CD4-positive, CD25-positive, alpha-beta regulatory T cell (primary cell): ENCODE measurements around the gene ANKRD11. TPM values are rescaled to one million over a fixed set of nuclear protein-coding genes. Genes with fewer than 3 reads are reported as not detected.
A peak's percentile ranks its signal among the peaks of the same experiment; 100 is the strongest.
"Not testable (repeated sequence)": the region's sequence is repeated elsewhere in the genome, so short reads cannot be mapped to it uniquely, and the experiment has no call there.

Experiments used
- ATAC-seq, 2 donors: fragments of 150-1000 bp; cut with Tn5 transposase; one replicate each; pipeline ENCODE4 v1.10.0; 2021; ENCODE audit warnings: low read depth in 2 of 2, moderate number of reproducible peaks in 2 of 2, moderate library complexity in 1 of 2
- DNase-seq, 3 donors: peaks; one replicate each; pipeline versions ENCODE4 v3.0.0 to v3.0.0-alpha.2; 2012 to 2022; ENCODE audit warnings: mixed read lengths in 1 of 3
- H3K27ac ChIP-seq: one replicate; pipeline ENCODE4 v1.7.0; 2013; ENCODE audit warnings: mild to moderate bottlenecking, low read length; ENCODE audit not compliant: insufficient read depth, poor library complexity, severe bottlenecking
- H3K27me3 ChIP-seq: one replicate; pipeline ENCODE4 v1.7.0; 2013; ENCODE audit warnings: low read length; ENCODE audit not compliant: control insufficient read depth, insufficient read depth
- H3K36me3 ChIP-seq: one replicate; pipeline ENCODE4 v1.7.0; 2013; ENCODE audit warnings: mild to moderate bottlenecking, low read length, moderate library complexity; ENCODE audit not compliant: control insufficient read depth, insufficient read depth
- H3K4me1 ChIP-seq: 2 replicates; pipeline ENCODE4 v1.7.0; 2013; ENCODE audit warnings: mild to moderate bottlenecking, low read length; ENCODE audit not compliant: insufficient read depth, control insufficient read depth, poor library complexity, severe bottlenecking
- H3K4me3 ChIP-seq: one replicate; pipeline ENCODE4 v1.7.0; 2013; ENCODE audit warnings: low read depth, mild to moderate bottlenecking, low read length, moderate library complexity
- H3K9me3 ChIP-seq, 2 experiments: 1 replicate in 1 of 2; 2 replicates in 1 of 2; pipeline ENCODE4 v1.7.0; 2013; ENCODE audit warnings: low read length in 2 of 2, mild to moderate bottlenecking in 1 of 2, moderate library complexity in 1 of 2; ENCODE audit not compliant: control insufficient read depth in 2 of 2
- H3K27ac Mint-ChIP-seq, 3 donors: one replicate each; pipeline ENCODE4 v1.8.0; 2020 to 2022; ENCODE audit warnings: mild to moderate bottlenecking in 3 of 3, mixed read lengths in 3 of 3, moderate library complexity in 2 of 3
- H3K27me3 Mint-ChIP-seq: one replicate; pipeline ENCODE4 v1.8.0; 2022; ENCODE audit warnings: mild to moderate bottlenecking, mixed read lengths
- H3K36me3 Mint-ChIP-seq: one replicate; pipeline ENCODE4 v1.8.0; 2020; ENCODE audit warnings: mixed read lengths
- H3K4me1 Mint-ChIP-seq, 4 donors: one replicate each; pipeline ENCODE4 v1.8.0; 2020 to 2022; ENCODE audit warnings: mixed read lengths in 4 of 4, mild to moderate bottlenecking in 1 of 4
- H3K4me3 Mint-ChIP-seq, 4 donors: one replicate each; pipeline ENCODE4 v1.8.0; 2020 to 2022; ENCODE audit warnings: mild to moderate bottlenecking in 4 of 4, mixed read lengths in 4 of 4, moderate library complexity in 3 of 4
- H3K9me3 Mint-ChIP-seq, 7 donors: one replicate each; pipeline ENCODE4 v1.8.0; 2020 to 2022; ENCODE audit warnings: mixed read lengths in 7 of 7, mild to moderate bottlenecking in 3 of 7, moderate library complexity in 2 of 7
- polyA plus RNA-seq, 4 donors: library from polyadenylated mRNA; unstranded; fragments of 300-500 nt; fragmentation: Illumina TruSeq; gene quantifications; one replicate each; pipeline ENCODE4 v1.2.3, GENCODE V29; 2021
- total RNA-seq: library from RNA; stranded (reverse); gene quantifications from one replicate; pipeline ENCODE4 v1.2.3, GENCODE V29; 2022

ANKRD11 gene
- total and polyA plus RNA-seq, 5 donors from 2014 or later = 8.7 to 323 (median 18.6) TPM

DNA sequence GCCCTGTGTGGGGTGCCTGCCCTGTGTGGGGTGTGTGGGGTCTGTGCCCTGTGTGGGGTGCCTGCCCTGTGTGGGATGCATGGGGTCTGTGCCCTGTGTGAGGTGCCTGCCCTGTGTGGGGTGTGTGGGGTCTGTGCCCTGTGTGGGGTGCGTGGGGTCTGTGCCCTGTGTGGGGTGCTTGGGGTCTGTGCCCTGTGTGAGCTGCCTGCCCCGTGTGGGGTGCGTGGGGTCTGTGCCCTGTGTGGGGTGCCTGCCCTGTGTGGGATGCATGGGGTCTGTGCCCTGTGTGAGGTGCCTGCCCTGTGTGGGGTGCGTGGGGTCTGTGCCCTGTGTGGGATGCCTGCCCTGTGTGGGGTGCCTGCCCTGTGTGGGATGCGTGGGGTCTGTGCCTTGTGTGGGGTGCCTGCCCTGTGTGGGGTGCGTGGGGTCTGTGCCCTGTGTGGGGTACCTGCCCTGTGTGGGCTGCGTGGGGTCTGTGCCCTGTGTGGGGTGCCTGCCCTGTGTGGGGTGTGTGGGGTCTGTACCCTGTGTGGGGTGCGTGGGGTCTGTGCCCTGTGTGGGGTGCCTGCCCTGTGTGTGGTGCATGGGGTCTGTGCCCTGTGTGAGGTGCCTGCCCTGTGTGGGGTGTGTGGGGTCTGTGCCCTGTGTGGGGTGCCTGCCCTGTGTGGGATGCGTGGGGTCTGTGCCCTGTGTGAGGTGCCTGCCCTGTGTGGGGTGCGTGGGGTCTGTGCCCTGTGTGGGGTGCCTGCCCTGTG, 190.8 kb downstream of the ANKRD11 start:
- peaks cover 17 to 63% (median 33%) of the 10 kb centered on the region in 4 donors for H3K4me1 Mint-ChIP-seq
- Histone ChIP-seq H3K4me1 (peaks cover 20% of the 10 kb centered on the region), H3K36me3 (peaks cover 49% of the 10 kb centered on the region)
- not testable (repeated sequence) for H3K27me3 Mint-ChIP-seq, H3K27me3 ChIP-seq, H3K9me3 ChIP-seq, H3K4me3 ChIP-seq, H3K9me3 Mint-ChIP-seq, ATAC-seq, H3K27ac ChIP-seq, H3K27ac Mint-ChIP-seq, DNase-seq, H3K4me3 Mint-ChIP-seq
- peaks cover 21% of the 10 kb centered on the region for H3K36me3 Mint-ChIP-seq

DNA sequence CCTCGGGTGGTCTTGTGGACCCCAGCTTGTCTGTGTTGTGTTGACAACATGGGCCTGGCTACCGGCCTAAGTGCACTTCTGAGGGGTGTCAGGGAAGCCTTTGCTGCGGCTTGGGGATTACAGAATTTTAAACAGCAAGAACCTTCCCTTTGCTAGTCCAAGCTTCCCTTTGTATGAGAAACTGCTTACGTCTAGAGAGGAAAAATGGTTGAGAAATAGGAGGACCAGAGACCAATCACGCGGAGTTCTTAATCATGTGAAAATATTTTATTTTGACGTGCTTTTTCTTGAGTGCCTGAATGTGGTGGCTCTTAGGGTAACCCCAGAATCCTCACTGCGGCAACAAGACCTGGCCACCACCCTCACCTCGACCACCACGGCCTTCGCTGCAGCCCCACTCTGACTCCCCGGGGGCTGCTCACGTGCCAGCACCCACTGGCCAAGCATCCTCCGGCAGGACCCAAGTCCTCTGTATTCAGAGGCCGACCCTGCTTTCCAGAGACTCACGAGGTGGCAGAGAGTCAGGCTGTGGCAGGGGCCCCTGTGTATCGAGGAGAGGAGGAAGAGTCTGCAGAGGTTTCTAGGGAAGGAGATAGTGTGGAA, 191.6 kb downstream of the ANKRD11 start:
- H3K27me3 ChIP-seq = no peaks in the 10 kb centered on the region
- Mint-ChIP-seq H3K4me3 (peak overlapping the region in 1 of 4 donors; percentile 28), H3K9me3 (no peaks in the 10 kb centered on the region), H3K27me3 (no peaks in the 10 kb centered on the region), H3K36me3 (peaks cover 13% of the 10 kb centered on the region), H3K4me1 (peaks cover 17 to 63% (median 30%) of the 10 kb centered on the region in 4 donors), H3K27ac (peak overlapping the region in 2 of 3 donors; percentile 20 to 82)
- H3K4me1 ChIP-seq = peaks cover 25% of the 10 kb centered on the region
- ATAC-seq (no peak), DNase-seq (no peak)
- no peak overlapping the region for H3K27ac ChIP-seq
- H3K4me3 ChIP-seq = no peak overlapping the region
- no peaks in the 10 kb centered on the region for H3K9me3 ChIP-seq
- peaks cover 41% of the 10 kb centered on the region for H3K36me3 ChIP-seq

DNA sequence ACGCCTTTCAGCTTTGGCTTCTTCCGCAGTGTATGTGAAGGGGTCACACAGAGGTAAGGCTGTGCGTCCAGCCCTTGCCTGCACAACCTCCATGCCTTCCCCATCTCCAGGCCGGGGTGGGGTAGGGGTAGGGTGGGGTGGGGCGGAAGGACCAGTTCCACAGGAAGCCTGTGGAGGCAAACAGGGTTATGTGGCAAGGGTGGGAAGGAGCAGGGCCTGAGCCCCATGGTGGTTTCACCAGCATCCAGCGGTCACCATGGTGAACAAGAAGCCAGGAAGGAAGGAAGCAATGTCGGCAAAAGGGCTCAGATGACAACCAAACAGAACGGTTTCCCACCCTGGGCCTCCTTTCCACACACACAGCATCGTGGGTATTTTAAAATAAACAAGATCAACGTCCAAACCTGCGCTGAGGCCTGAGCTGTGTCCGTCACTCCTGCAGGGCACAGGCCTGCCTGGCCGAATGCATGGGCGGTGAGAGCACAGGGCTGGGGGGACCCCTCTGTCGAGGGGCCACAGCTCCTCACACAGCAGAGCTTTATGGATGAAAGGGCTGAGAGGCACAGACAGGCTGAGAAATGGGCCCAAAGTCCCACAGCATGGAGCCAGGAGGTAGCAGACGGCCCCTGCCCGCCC, 192.3 kb downstream of the ANKRD11 start:
- H3K36me3 ChIP-seq = peaks cover 34% of the 10 kb centered on the region
- H3K27ac ChIP-seq = no peak overlapping the region
- H3K9me3 ChIP-seq = no peaks in the 10 kb centered on the region
- no peaks in the 10 kb centered on the region for H3K27me3 ChIP-seq
- Mint-ChIP-seq H3K9me3 (no peaks in the 10 kb centered on the region), H3K36me3 (peaks cover 12% of the 10 kb centered on the region), H3K27ac (peak overlapping the region in 1 of 3 donors; percentile 20), H3K4me3 (peak overlapping the region in 1 of 4 donors; percentile 81), H3K27me3 (no peaks in the 10 kb centered on the region), H3K4me1 (peaks cover 17 to 57% (median 28%) of the 10 kb centered on the region in 4 donors)
- DNase-seq = no peak
- peaks cover 25% of the 10 kb centered on the region for H3K4me1 ChIP-seq
- ATAC-seq = peak in 1 of 2 donors; percentile 4
- H3K4me3 ChIP-seq = no peak overlapping the region

DNA sequence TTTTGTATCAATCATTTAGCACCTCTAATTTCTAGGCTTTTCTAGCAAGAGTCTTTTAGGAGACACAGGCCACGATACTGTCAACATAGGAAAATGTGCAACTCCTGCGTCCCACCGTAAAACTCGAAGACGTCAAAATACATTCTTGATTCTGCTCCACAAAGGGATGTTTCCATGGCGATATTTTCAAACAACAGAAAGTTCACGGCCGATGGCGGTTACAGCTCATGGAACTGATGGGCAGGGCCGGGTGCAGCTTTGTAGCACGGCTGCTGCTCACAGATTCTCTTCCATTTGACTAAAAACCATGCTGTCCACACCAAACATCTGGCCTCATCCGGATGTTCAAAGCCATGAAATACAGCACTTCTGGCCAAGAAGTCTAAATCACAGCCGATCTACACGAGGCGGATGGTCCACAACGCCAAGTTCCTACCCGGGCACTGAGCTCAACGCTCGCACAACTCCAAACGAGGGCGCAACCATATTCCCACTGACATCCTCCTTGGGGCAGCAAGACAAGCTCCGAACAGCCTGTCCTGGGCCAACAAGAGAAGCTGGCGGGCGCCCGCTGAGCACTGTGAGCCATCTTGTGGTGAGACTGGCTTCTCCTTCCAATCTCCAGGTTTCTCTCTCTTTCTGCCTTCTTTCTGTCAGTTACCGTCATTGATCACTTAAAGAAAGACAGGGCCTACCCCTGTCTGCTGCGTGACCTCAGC, 193.0 kb downstream of the ANKRD11 start:
- Histone ChIP-seq H3K4me1 (peaks cover 27% of the 10 kb centered on the region), H3K4me3 (no peak overlapping the region), H3K27me3 (no peaks in the 10 kb centered on the region), H3K9me3 (no peaks in the 10 kb centered on the region), H3K27ac (no peak overlapping the region), H3K36me3 (peaks cover 28% of the 10 kb centered on the region)
- H3K4me3 Mint-ChIP-seq = no peak overlapping the region
- H3K9me3 Mint-ChIP-seq = no peaks in the 10 kb centered on the region
- H3K4me1 Mint-ChIP-seq = peaks cover 12 to 52% (median 22%) of the 10 kb centered on the region in 4 donors
- ATAC-seq (no peak), DNase-seq (no peak)
- H3K36me3 Mint-ChIP-seq = peaks cover 6% of the 10 kb centered on the region
- H3K27ac Mint-ChIP-seq = no peak overlapping the region
- H3K27me3 Mint-ChIP-seq = no peaks in the 10 kb centered on the region

DNA sequence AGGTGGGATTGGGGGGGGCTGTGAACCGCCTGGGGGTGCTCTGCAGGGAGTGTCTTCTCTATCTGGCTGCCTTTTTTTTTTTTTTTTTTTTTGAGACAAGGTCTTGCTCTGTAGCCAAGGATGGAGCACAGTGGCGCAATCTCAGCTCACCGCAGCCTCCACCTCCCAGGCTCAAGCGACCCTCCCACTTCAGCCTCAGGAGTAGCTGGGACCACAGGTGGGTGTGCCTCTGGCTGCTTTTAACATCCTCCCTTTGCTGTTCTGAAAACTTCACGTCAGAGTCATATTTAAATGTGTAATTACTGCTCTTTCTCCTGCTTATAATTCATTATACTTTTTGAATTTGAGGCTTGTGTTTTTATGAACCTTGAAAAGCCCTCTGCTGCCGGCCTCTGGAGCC, 194.4 kb downstream of the ANKRD11 start:
- Histone ChIP-seq H3K4me3 (no peak overlapping the region), H3K4me1 (peaks cover 24% of the 10 kb centered on the region), H3K9me3 (no peaks in the 10 kb centered on the region), H3K27ac (peak overlapping the region; percentile 23), H3K36me3 (peaks cover 33% of the 10 kb centered on the region), H3K27me3 (no peaks in the 10 kb centered on the region)
- H3K27me3 Mint-ChIP-seq = no peaks in the 10 kb centered on the region
- DNase-seq (no peak), ATAC-seq (no peak)
- peak overlapping the region in 2 of 3 donors; percentile 22 to 69 for H3K27ac Mint-ChIP-seq
- peaks cover 12 to 57% (median 25%) of the 10 kb centered on the region in 4 donors for H3K4me1 Mint-ChIP-seq
- no peak overlapping the region for H3K4me3 Mint-ChIP-seq
- peaks cover 5% of the 10 kb centered on the region for H3K36me3 Mint-ChIP-seq
- no peaks in the 10 kb centered on the region for H3K9me3 Mint-ChIP-seq

DNA sequence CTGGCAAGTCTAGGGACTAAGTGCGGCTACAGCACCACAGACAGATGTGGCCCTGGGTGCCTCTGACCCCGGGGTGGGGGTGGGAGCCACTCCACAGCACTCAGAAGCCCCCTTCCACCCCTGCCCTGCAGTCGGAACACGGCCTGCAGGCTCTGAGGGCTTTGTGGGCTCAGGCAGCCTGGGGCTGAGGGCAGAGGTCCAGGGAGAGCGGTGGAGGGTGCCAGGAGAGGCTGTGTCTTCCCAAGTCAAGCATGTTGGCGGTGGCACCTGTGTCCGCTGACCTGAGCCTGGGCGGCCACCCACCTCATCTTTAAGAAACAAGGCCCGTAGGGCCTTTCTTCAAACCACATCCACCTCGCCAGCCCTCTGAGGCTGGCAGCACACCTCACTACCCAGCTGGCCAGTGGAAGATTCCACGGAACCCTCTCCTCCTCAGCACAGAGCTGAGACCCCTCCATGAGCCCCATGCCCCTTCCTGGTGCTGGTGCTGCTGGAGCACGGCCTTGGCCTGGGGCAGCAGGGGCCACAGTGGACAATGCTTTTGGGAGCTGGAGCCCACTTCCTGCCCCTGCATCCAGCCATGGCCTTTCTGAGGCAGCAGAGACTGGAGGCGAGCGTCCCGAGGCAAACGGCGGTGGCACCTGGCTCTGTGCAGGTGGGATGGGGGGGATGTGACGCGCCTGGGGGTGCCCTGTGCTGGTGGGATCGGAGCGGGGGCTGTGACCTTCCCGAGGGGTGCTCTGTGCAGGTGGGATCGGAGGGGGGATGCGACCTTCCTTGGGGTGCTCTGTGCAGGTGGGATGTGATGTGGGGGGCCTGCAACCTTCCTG, 195.1 kb downstream of the ANKRD11 start:
- H3K4me1 Mint-ChIP-seq = peaks cover 12 to 52% (median 23%) of the 10 kb centered on the region in 4 donors
- Histone ChIP-seq H3K4me3 (no peak overlapping the region), H3K9me3 (no peaks in the 10 kb centered on the region), H3K36me3 (peaks cover 33% of the 10 kb centered on the region), H3K27me3 (no peaks in the 10 kb centered on the region), H3K27ac (no peak overlapping the region), H3K4me1 (peaks cover 24% of the 10 kb centered on the region)
- peak overlapping the region in 1 of 4 donors; percentile 15 for H3K4me3 Mint-ChIP-seq
- H3K27me3 Mint-ChIP-seq = no peaks in the 10 kb centered on the region
- H3K36me3 Mint-ChIP-seq = no peaks in the 10 kb centered on the region
- H3K9me3 Mint-ChIP-seq = no peaks in the 10 kb centered on the region
- H3K27ac Mint-ChIP-seq = no peak overlapping the region
- ATAC-seq = no peak
- no peak for DNase-seq

DNA sequence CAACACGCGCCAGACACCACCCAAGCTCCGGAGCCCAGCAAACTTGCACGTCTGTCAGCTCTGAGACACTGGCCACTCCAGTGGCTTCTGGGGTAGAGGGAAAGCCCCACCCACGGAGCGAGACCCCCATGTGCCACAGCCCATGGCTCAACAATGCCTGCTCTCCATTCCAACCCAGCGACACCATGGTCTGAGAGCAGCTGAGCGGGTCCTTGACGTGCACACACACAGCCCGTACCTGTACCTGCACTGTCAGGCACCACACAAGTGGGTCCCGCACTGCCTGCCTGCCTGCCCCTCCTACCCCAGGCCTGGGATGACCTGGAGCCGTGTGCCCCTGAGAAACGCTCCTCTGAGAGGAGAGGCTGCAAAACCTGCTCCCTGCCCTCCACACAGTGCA, 195.9 kb downstream of the ANKRD11 start:
- DNase-seq (no peak), ATAC-seq (no peak)
- no peak overlapping the region for H3K4me3 ChIP-seq
- Mint-ChIP-seq H3K9me3 (no peaks in the 10 kb centered on the region), H3K4me1 (peaks cover 12 to 56% (median 24%) of the 10 kb centered on the region in 4 donors), H3K27ac (peak overlapping the region in 1 of 3 donors; percentile 69), H3K27me3 (no peaks in the 10 kb centered on the region), H3K36me3 (peaks cover 2% of the 10 kb centered on the region), H3K4me3 (no peak overlapping the region)
- H3K27ac ChIP-seq = no peak overlapping the region
- H3K27me3 ChIP-seq = no peaks in the 10 kb centered on the region
- no peaks in the 10 kb centered on the region for H3K9me3 ChIP-seq
- peaks cover 24% of the 10 kb centered on the region for H3K4me1 ChIP-seq
- H3K36me3 ChIP-seq = peaks cover 33% of the 10 kb centered on the region
